SK-N-SH (cell line): ENCODE measurements around the gene EIF6. TPM values are rescaled to one million over a fixed set of nuclear protein-coding genes. Genes with fewer than 3 reads are reported as not detected.

Experiments used
- CTCF ChIA-PET: fragments of 300-600, 350-600 bp; formaldehyde crosslinking; extraction: SDS; loops from one replicate; lab custom pipeline; 2021; lab: Yijun Ruan, JAX
- POLR2A ChIA-PET: fragments of 350-600 bp; sonication (Branson Sonifier 250); formaldehyde crosslinking; extraction: SDS; loops from one replicate; lab custom pipeline; 2020; ENCODE audit warnings: antibody characterized with exemption, inconsistent platforms; lab: Yijun Ruan, JAX
- DNase-seq: peaks from one replicate; pipeline ENCODE4 v3.0.0; 2012
- H2AFZ ChIP-seq: fragments of 200-600 bp; sonication (generic); 2 replicates; pipeline ENCODE4 v1.8.1; 2016; ENCODE audit warnings: antibody characterized with exemption, mild to moderate bottlenecking, low read depth
- H3F3A ChIP-seq: fragments of 200-600 bp; sonication (generic); replicated peaks from 2 replicates; pipeline ENCODE3; 2016; ENCODE audit warnings: antibody characterized with exemption, mild to moderate bottlenecking; ENCODE audit not compliant: insufficient read depth
- H3K27ac ChIP-seq, 2 experiments: fragments of 200-500 bp in 1 of 2; fragments of 200-600 bp in 1 of 2; sonication (Bioruptor generic) in 1 of 2; sonication (generic), shearing (Covaris generic) in 1 of 2; 2 replicates each; pipeline versions ENCODE4 v1.5.1 to v1.6.1; 2014 to 2016; ENCODE audit warnings: low read depth in 2 of 2, inconsistent platforms in 1 of 2, low read length in 1 of 2, mild to moderate bottlenecking in 1 of 2, mixed read lengths in 1 of 2
- H3K27me3 ChIP-seq: fragments of 200-600 bp; sonication (generic), shearing (Covaris generic); 2 replicates; pipeline ENCODE4 v1.6.1; 2016; ENCODE audit warnings: mixed run types; ENCODE audit not compliant: insufficient read depth
- H3K36me3 ChIP-seq, 2 experiments: fragments of 200-500 bp in 1 of 2; fragments of 200-600 bp in 1 of 2; sonication (Bioruptor generic) in 1 of 2; sonication (generic) in 1 of 2; replicated peaks in 1 of 2; 2 replicates each; pipeline versions ENCODE3 to v1.5.1; 2014 to 2016; ENCODE audit warnings: low read length in 1 of 2, mild to moderate bottlenecking in 1 of 2; ENCODE audit not compliant: insufficient read depth in 2 of 2, control insufficient read depth in 1 of 2
- H3K4me1 ChIP-seq, 2 experiments: fragments of 200-500 bp in 1 of 2; fragments of 200-600 bp in 1 of 2; sonication (Bioruptor generic) in 1 of 2; sonication (generic), shearing (Covaris generic) in 1 of 2; 2 replicates each; pipeline versions ENCODE4 v1.5.1 to v1.6.1; 2014 to 2016; ENCODE audit warnings: low read depth in 1 of 2, low read length in 1 of 2, mixed run types in 1 of 2; ENCODE audit not compliant: insufficient read depth in 2 of 2, control insufficient read depth in 1 of 2
- H3K4me2 ChIP-seq: fragments of 200-600 bp; sonication (generic), shearing (Covaris generic); 2 replicates; pipeline ENCODE4 v1.6.1; 2017; ENCODE audit warnings: mixed run types
- H3K4me3 ChIP-seq, 2 experiments: fragments of 200-500 bp in 1 of 2; fragments of 200-600 bp in 1 of 2; sonication (Bioruptor generic) in 1 of 2; sonication (generic), shearing (Covaris generic) in 1 of 2; 2 replicates each; pipeline versions ENCODE4 v1.5.1 to v1.8.1; 2014 to 2016; ENCODE audit warnings: low read depth in 2 of 2, inconsistent platforms in 1 of 2, low read length in 1 of 2, mild to moderate bottlenecking in 1 of 2, mixed read lengths in 1 of 2, moderate library complexity in 1 of 2
- H3K79me2 ChIP-seq: fragments of 200-600 bp; sonication (generic); 2 replicates; pipeline ENCODE4 v1.8.1; 2017; ENCODE audit warnings: mild to moderate bottlenecking; ENCODE audit not compliant: insufficient read depth
- H3K9ac ChIP-seq: fragments of 200-600 bp; sonication (generic); 2 replicates; pipeline ENCODE4 v1.6.1; 2017; ENCODE audit warnings: mixed run types
- H3K9me2 ChIP-seq: fragments of 200-600 bp; sonication (generic); 2 replicates; pipeline ENCODE4 v1.6.1; 2017; ENCODE audit warnings: mixed run types
- H3K9me3 ChIP-seq: fragments of 200-600 bp; sonication (generic); 2 replicates; pipeline ENCODE4 v1.6.1; 2017; ENCODE audit warnings: mixed run types, mild to moderate bottlenecking, moderate library complexity
- H4K20me1 ChIP-seq: fragments of 200-600 bp; sonication (generic); 2 replicates; pipeline ENCODE4 v1.6.1; 2017; ENCODE audit warnings: mild to moderate bottlenecking, mixed run types; ENCODE audit not compliant: insufficient read depth
- EP300 ChIP-seq, 2 experiments: IDR thresholded peaks; 2 replicates each; pipeline versions ENCODE4 v1.4.0 to v1.6.1; 2012; ENCODE audit warnings: borderline replicate concordance in 1 of 2, low read depth in 1 of 2, low read length in 1 of 2
- EZH2phosphoT487 ChIP-seq: fragments of 200-600 bp; sonication (generic); IDR thresholded peaks from 2 replicates; pipeline ENCODE4 v1.6.1; 2017; ENCODE audit warnings: low read depth, mixed run types, mild to moderate bottlenecking, antibody characterized with exemption, moderate library complexity, borderline replicate concordance
- FOXJ3 ChIP-seq: sonication (generic); formaldehyde crosslinking; IDR thresholded peaks from 2 replicates; pipeline ENCODE4 v1.5.1; 2020; ENCODE audit warnings: mild to moderate bottlenecking, missing genetic modification reagents
- GABPA ChIP-seq: IDR thresholded peaks from 2 replicates; pipeline ENCODE4 v1.4.0; 2012; ENCODE audit warnings: low read depth, mild to moderate bottlenecking
- GATA2 ChIP-seq: sonication (generic); formaldehyde crosslinking; IDR thresholded peaks from 2 replicates; pipeline ENCODE4 v1.5.0; 2020; ENCODE audit warnings: mild to moderate bottlenecking, missing genetic modification reagents
- NRF1 ChIP-seq: IDR thresholded peaks from 2 replicates; pipeline ENCODE4 v1.6.1; 2012; ENCODE audit warnings: low read depth, mild to moderate bottlenecking, low read length
- PBX3 ChIP-seq: IDR thresholded peaks from 2 replicates; pipeline ENCODE4; 2012
- POLR2AphosphoS5 ChIP-seq: IDR thresholded peaks from 2 replicates; pipeline ENCODE4 v1.6.1; 2012; ENCODE audit warnings: low read depth, low read length
- RCOR1 ChIP-seq: fragments of 150-350 bp; IDR thresholded peaks from 2 replicates; pipeline ENCODE4 v1.6.1; 2017; ENCODE audit warnings: antibody characterized with exemption, low read length
- REST ChIP-seq: IDR thresholded peaks from 2 replicates; pipeline ENCODE4 v1.6.1; 2012; ENCODE audit warnings: mild to moderate bottlenecking, low read depth, low read length, moderate library complexity
- RFX5 ChIP-seq: IDR thresholded peaks from 2 replicates; pipeline ENCODE4 v1.6.1; 2012; ENCODE audit warnings: mild to moderate bottlenecking, improper control_type of control experiment, low read length
- SMC3 ChIP-seq: IDR thresholded peaks from 2 replicates; pipeline ENCODE4 v1.6.1; 2012; ENCODE audit warnings: low read depth, low read length, improper control_type of control experiment
- TCF12 ChIP-seq: IDR thresholded peaks from 2 replicates; pipeline ENCODE4 v1.4.0; 2012
- ZBTB33 ChIP-seq: IDR thresholded peaks from 2 replicates; pipeline ENCODE4 v1.4.0; 2012; ENCODE audit warnings: low read depth, borderline replicate concordance
- WGBS: methylation state at CpG from one replicate; pipeline ENCODE4 v1.1.6; 2017; ENCODE audit warnings: low lambda C conversion rate; 5-methylcytosine and 5-hydroxymethylcytosine counted together
- polyA plus RNA-seq, 3 experiments: library from polyadenylated mRNA; depleted of rRNA; stranded (reverse); fragments of >200 nt; gene quantifications; 2 replicates each; pipeline ENCODE4 v1.2.3, GENCODE V29; 2012
- TF ChIP-seq, protein P1 (sequence below): fragments of 200-600 bp; sonication (generic); IDR thresholded peaks from 2 replicates; pipeline ENCODE4 v1.6.1; 2017; ENCODE audit warnings: antibody characterized with exemption, mild to moderate bottlenecking, moderate library complexity

The EIF6 gene
- polyA plus RNA-seq, 1 of the 3 experiments (the other 2 are of a cell fraction) = 356 TPM

DNA sequence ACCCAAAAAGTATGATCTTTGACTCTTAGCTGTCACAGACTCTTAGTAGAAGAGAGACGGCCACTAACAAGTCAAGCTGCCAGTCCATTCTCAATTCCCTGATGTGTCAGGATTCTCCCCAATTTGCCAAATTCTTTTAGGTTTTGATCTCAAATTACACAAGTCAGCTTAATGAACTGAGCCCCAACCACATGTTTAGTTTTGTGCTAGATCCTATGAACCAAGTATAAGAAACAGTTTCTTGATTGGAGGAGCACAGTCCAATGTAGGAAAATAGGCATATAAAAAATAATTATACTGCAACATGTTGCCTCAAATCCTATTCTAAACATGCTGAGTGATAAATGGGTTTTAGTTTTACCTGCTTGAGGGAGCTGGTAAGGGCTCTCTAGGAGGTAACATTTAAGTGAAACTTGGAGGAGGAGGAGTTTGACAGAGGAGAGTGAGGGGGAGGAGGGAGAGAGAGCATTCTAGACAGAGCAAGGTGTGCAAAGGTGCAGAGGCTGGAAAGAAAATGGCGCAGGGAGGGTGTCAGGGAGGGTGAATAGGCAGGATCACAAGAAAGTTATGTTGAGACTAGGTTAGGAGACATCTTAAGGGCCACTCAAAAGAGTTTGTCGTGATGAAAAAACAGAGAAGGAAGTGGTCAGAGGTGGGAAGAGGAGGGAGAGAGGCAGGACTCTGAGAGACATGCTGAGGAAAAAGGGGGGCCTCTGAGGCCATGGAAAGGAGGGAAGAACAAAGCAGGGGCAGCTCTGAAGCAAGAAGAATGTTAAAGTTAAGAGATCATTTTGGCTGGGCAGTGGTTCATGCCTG, 30.5 kb upstream of the EIF6 start:
- H3K9me3 ChIP-seq = no peaks in the 10 kb centered on the region
- no peak overlapping the region for H3K4me2 ChIP-seq
- no peak for DNase-seq
- ChIA-PET POLR2A (no interaction called here), CTCF (interaction anchor here (1.2 to 3.3 kb wide), 2 partner anchors 12 to 133 kb away, joined by 5 to 14 read pairs; no protein-coding TSS in a partner anchor)
- no peak overlapping the region for H3K9ac ChIP-seq
- peaks cover 10 to 39% of the 10 kb centered on the region in 2 experiments for H3K4me1 ChIP-seq
- no peak overlapping the region for H2AFZ ChIP-seq
- peak overlapping the region in 1 of 2 experiments; percentile 23; a peak in 1 of 4 replicates for H3K27ac ChIP-seq
- no peaks in the 10 kb centered on the region for H3K36me3 ChIP-seq
- no peaks in the 10 kb centered on the region for H4K20me1 ChIP-seq
- H3K27me3 ChIP-seq = no peaks in the 10 kb centered on the region
- no peaks in the 10 kb centered on the region for H3K9me2 ChIP-seq
- 94% methylated on average over 3 of the region's 3 CpGs for WGBS
- TF ChIP-seq NRF1 (no peak), GATA2 (CRISPR knock-in tag) (no peak), RCOR1 (no peak), GABPA (no peak), POLR2AphosphoS5 (no peak), REST (no peak), FOXJ3 (no peak), TCF12 (no peak), ZBTB33 (no peak), PBX3 (no peak), SMC3 (no peak), EZH2phosphoT487 (no peak), EP300 (IDR thresholded peaks at IDR 0.05; ENCODE audit: borderline replicate concordance in 1 of 2, low read depth in 1 of 2, low read length in 1 of 2) (no peak), RFX5 (no peak)
- TF ChIP-seq, protein P1, sequence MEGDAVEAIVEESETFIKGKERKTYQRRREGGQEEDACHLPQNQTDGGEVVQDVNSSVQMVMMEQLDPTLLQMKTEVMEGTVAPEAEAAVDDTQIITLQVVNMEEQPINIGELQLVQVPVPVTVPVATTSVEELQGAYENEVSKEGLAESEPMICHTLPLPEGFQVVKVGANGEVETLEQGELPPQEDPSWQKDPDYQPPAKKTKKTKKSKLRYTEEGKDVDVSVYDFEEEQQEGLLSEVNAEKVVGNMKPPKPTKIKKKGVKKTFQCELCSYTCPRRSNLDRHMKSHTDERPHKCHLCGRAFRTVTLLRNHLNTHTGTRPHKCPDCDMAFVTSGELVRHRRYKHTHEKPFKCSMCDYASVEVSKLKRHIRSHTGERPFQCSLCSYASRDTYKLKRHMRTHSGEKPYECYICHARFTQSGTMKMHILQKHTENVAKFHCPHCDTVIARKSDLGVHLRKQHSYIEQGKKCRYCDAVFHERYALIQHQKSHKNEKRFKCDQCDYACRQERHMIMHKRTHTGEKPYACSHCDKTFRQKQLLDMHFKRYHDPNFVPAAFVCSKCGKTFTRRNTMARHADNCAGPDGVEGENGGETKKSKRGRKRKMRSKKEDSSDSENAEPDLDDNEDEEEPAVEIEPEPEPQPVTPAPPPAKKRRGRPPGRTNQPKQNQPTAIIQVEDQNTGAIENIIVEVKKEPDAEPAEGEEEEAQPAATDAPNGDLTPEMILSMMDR = no peak
- H3K79me2 ChIP-seq = no peaks in the 10 kb centered on the region
- peaks cover 40% of the 10 kb centered on the region for H3F3A ChIP-seq
- no peak overlapping the region for H3K4me3 ChIP-seq
